Posterior vena cava (tissue), 2 donors: ENCODE data around the gene RPGR. TPM values are rescaled to one million over a fixed set of nuclear protein-coding genes. Genes with fewer than 3 reads are reported as not detected.

Experiments used
- total RNA-seq, 2 donors: library from RNA; stranded (reverse); fragmentation: NEBNext Ultra II Directional; extraction: Animal tissue kit (Norgen Biotek cat#: 25700); gene quantifications; one replicate each; pipeline ENCODE4 v1.2.1, GENCODE V29; 2021
- donor health status: DM: yes; HTN: yes; CAD: no.
- donor health status: DM: yes; HTN: yes; CAD: no.

Gene RPGR
- total RNA-seq, 2 donors from 2014 or later = 17.0 to 24.0 TPM

Other genes with a start within 250 kb of the RPGR start
- gene SRPX, start 106.6 kb downstream of the RPGR start, total RNA-seq = 100 to 1,000 TPM; 228 to 294 TPM
- 1 to 10 TPM; 2.9 to 3.2 TPM for gene OTC, start 25.1 kb upstream of the RPGR start, total RNA-seq
- gene TSPAN7, start 234.0 kb upstream of the RPGR start, total RNA-seq = 10 to 100 TPM; 30.5 to 40.1 TPM